Erythroblast (primary cell): ENCODE measurements around the gene MYOCD.

ENCODE experiments used
- GATA1 ChIP-seq: IDR thresholded peaks from 2 replicates; pipeline ENCODE4 v1.6.1; 2011; ENCODE audit warnings: low read depth, mild to moderate bottlenecking, control low read depth, low read length, moderate library complexity
- POLR2A ChIP-seq: IDR thresholded peaks from 2 replicates; pipeline ENCODE4 v1.6.1; 2011; ENCODE audit warnings: mild to moderate bottlenecking, low read length

DNA sequence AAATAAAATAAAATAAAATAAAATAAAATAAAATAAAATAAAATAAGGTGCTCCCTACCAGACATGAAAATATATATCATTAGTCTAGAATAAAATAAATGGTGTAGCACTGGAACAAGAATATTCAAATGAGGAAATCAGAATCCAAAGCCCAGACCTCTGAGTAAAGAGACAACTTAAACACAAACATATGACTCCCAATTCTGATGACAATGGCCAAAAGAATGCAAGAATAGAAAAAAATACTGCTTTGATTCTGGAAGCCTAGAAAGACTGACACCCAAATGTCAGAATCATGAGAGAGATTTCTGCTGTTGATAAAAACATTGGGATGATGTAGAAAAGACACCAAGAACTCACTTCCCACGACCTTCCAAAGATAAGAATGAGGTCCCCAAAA, 27.9 kb downstream of the MYOCD start:
- TF ChIP-seq POLR2A = no peak
- no peak for TF ChIP-seq GATA1
